Measurements from ENCODE around the gene ADARB2. TPM values are rescaled to one million over a fixed set of nuclear protein-coding genes. Genes with fewer than 3 reads are reported as not detected.

Gene ADARB2
- total RNA-seq, 4 donors from 2014 or later: 1.3 to 5.4 (median 1.8) TPM

DNA sequence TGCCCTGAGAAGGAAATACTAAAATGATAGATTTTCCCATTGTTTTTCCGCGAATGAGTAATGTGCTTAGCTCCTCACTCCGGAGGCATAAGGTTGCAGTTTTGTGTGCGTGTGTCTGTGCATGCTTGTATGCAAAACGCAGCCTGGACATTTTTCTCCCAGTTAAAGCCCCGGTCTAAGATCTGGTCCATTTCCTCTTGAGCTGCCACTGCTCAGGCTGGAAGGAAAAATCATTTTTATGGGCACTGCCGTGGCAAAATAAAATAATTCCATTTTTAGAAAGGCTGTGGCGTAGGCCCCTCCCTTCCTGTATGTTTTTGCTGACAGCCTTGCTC, 420.5 kb downstream of the ADARB2 start:
- TF ChIP-seq EP300 (IDR thresholded peaks at IDR 0.05) (no peak), POLR2AphosphoS5 (IDR thresholded peaks at IDR 0.05) (no peak), POLR2A (IDR thresholded peaks at IDR 0.05) (no peak), CTCF (IDR thresholded peaks at IDR 0.05) (no peak)
- Histone ChIP-seq H3K27ac (no peak overlapping the region), H3K36me3 (no peaks in the 10 kb centered on the region), H3K4me3 (no peak overlapping the region), H3K27me3 (peaks cover 44% of the 10 kb centered on the region), H3K4me1 (no peaks in the 10 kb centered on the region), H3K9me3 (no peaks in the 10 kb centered on the region)
- ATAC-seq: no peak
- 41 to 57% methylated on average over 8 of the region's 8 CpGs for WGBS, 2 donors (ENCODE audit: low coverage in 1 of 2)

- no peak overlapping the region for H3K27ac ChIP-seq
Measured at GRCh38 chr10:1316121-1316808, 421.1 kb downstream of the ADARB2 start.

DNA sequence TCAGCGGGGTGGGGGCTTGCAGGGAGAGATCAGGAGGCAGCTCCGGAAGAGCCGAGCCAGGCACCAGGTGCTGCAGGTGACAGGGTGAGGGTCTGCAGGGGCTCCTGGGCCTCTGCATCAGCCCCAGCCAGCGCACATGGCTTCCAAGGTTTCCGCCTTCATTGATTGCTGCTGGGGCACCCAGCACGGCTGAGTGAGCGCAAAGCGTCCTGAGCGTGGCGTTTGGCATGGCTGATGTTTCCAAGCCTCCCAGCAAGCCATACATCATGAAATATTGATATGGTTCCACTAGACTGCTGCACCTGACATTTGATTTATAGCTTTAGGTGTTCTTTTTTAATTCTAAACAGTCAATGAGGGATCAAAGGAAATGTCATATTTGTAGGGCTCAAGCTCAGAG, 422.1 kb downstream of the ADARB2 start:
- ATAC-seq: no peak
- Histone ChIP-seq H3K4me3 (no peak overlapping the region), H3K4me1 (no peaks in the 10 kb centered on the region), H3K36me3 (no peaks in the 10 kb centered on the region), H3K9me3 (no peaks in the 10 kb centered on the region), H3K27me3 (peaks cover 36% of the 10 kb centered on the region), H3K27ac (no peak overlapping the region)
- WGBS, 2 donors (ENCODE audit: low coverage in 1 of 2): 94% methylated on average over 3 of the region's 10 CpGs; no CpG with 5 or more reads in 1 of the 2 donors
- TF ChIP-seq CTCF (IDR thresholded peaks at IDR 0.05): no peak
- no peak for TF ChIP-seq POLR2A (IDR thresholded peaks at IDR 0.05)
- no peak for TF ChIP-seq POLR2AphosphoS5 (IDR thresholded peaks at IDR 0.05)
- TF ChIP-seq EP300 (IDR thresholded peaks at IDR 0.05): no peak

More at GRCh38 chr10:1316121-1316808, 421.1 kb downstream of the ADARB2 start:
- peaks cover 39% of the 10 kb centered on the region for H3K27me3 ChIP-seq
- 53 to 86% methylated on average over 4 to 7 of the region's 16 CpGs for WGBS, 2 donors (ENCODE audit: low coverage in 1 of 2)
- ATAC-seq: no peak
- H3K9me3 ChIP-seq: no peaks in the 10 kb centered on the region
- H3K4me3 ChIP-seq: no peak overlapping the region
- TF ChIP-seq CTCF (IDR thresholded peaks at IDR 0.05) (no peak), EP300 (IDR thresholded peaks at IDR 0.05) (no peak), POLR2A (IDR thresholded peaks at IDR 0.05) (no peak), POLR2AphosphoS5 (IDR thresholded peaks at IDR 0.05) (no peak)
- no peaks in the 10 kb centered on the region for H3K4me1 ChIP-seq
- H3K36me3 ChIP-seq: no peaks in the 10 kb centered on the region

GRCh38 chr10:1311726-1312125, 425.6 kb downstream of the ADARB2 start:
- Histone ChIP-seq H3K4me3 (no peak overlapping the region), H3K27ac (no peak overlapping the region), H3K4me1 (no peaks in the 10 kb centered on the region), H3K27me3 (peaks cover 35% of the 10 kb centered on the region), H3K36me3 (no peaks in the 10 kb centered on the region), H3K9me3 (no peaks in the 10 kb centered on the region)
- no peak for ATAC-seq
- 97% methylated on average over 4 of the region's 7 CpGs; no CpG with 5 or more reads in 1 of the 2 donors for whole genome bisulfite sequencing, 2 donors (ENCODE audit: low coverage in 1 of 2)
- TF ChIP-seq POLR2AphosphoS5 (IDR thresholded peaks at IDR 0.05): no peak
- no peak for TF ChIP-seq CTCF (IDR thresholded peaks at IDR 0.05)
- TF ChIP-seq EP300 (IDR thresholded peaks at IDR 0.05): no peak
- no peak for TF ChIP-seq POLR2A (IDR thresholded peaks at IDR 0.05)

GRCh38 chr10:1310271-1310789, 427.0 kb downstream of the ADARB2 start:
- TF ChIP-seq POLR2A (IDR thresholded peaks at IDR 0.05) (no peak), POLR2AphosphoS5 (IDR thresholded peaks at IDR 0.05) (no peak), CTCF (IDR thresholded peaks at IDR 0.05) (no peak), EP300 (IDR thresholded peaks at IDR 0.05) (no peak)
- no peak for ATAC-seq
- WGBS, 2 donors (ENCODE audit: low coverage in 1 of 2): 57 to 60% methylated on average over 4 to 9 of the region's 9 CpGs
- Histone ChIP-seq H3K4me1 (no peaks in the 10 kb centered on the region), H3K27ac (no peak overlapping the region), H3K36me3 (no peaks in the 10 kb centered on the region), H3K9me3 (no peaks in the 10 kb centered on the region), H3K27me3 (peaks cover 25% of the 10 kb centered on the region), H3K4me3 (no peak overlapping the region)
